HG02763 (cell line): ENCODE measurements around the gene KRTAP5-8.
"Not testable (repeated sequence)": the region's sequence is repeated elsewhere in the genome, so short reads cannot be mapped to it uniquely, and the experiment has no call there.

Experiments
- ATAC-seq: cut with Tn5 transposase; IDR thresholded peaks from one replicate; pipeline ENCODE4 v1.9.1; 2021; ENCODE audit warnings: mild to moderate bottlenecking, moderate library complexity; ENCODE audit not compliant: unreplicated experiment

KRTAP5-8 gene

DNA sequence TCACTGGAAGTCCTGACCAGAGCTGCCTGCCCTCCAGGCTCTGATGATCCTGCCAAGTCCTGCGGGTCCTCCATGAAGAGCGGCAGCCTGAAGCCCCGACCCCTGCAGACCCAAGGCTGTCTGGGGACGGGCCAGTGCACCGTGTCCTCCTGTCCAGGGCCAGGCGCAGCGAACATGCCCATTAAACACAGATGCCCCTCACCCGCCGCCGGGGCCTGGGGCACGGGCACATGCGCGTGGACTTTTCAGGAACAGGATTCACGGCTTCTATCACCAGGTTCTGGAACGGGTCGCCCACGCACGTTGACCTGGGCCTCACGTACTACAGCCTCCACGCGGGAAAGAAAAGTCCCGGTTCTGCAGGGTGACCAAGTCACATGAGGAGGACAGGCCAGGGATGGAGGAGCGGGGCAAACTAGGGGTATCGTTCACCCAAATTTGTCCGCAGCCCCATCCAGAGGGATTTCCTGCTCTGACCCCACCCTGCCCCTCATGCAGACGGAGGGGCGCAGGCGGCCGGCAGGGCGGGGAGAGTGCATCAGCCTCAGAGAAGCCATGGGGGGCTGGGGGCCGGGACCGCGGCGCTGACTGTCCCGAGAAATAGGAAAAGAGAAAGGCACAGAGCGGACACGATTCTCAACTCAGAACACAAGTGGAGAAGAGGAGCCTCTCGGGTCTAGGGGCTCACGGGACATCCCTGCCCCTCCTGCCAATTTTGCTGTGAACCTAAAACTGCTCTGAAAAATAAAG lies 33.5 kb downstream of the KRTAP5-8 start:
- not testable (repeated sequence) for ATAC-seq

DNA sequence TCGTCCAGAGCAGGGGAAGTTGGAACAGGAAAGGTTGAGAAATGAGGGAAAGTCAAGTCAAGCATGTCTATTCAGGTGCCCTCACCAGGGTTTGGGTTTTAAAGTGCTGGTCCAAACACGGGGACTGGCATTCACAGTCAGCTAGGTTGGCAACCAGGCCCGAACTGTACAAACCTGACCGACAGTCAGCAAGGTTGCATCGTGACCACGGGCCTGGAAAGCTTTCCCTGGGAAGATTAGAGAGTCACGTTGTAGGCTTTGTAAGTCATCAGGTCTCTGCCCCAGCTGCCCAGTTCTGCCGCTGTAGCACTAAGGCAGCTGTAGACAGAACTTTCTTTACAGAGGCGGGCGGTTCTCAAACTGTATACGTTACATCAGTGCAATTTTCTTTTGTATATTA lies 35.0 kb downstream of the KRTAP5-8 start:
- no peak for ATAC-seq

DNA sequence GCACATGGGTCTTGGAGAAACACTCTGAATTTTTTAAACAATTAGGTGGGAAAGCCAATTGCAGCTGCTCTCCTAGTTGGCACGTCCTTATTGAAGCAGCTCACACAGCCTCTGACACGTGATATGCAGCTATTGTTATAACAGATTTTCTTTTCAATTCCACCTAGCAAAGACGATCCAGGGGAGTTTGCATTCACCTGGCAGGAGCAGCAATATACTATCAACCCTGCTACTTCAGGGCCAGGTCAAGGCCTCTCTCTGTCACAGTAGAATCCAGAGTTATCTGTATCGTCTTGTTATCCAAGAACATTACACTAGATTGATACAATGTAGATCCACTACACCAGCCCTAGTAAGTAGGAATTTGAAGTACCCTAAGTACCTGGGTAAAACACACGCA lies 36.6 kb downstream of the KRTAP5-8 start:
- ATAC-seq = no peak

DNA sequence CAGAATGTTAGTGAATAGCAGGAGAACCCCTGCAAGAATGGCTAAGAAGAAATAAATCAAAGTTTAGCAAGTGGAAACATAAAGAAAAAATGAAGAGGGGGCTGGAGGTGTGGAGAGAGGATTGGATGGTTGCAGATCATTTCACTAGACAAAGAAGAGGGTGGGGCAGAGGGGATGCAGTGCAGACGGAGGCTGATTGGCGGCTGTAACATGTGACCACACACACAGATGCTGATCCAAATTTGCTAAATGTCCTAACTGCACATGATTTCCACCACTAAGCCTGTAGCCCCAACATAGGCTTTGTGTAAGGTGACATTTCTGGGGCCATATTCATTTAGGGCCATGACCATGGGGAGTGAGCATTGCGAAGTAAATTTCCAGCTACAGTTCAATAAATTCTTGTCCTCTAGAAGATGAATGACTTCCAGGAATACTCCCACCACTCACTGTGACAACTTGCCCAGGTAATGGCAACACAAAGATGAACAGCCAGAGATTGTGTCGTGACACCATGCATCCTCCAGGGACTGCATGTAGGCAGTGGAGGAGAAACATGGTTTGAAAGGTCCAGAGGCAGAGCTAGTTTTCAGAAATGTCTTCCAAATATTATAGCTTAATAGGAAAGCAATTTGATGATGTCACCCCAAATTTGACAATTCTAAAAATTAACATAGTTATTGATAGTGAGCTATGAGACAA lies 38.0 kb downstream of the KRTAP5-8 start:
- no peak for ATAC-seq

DNA sequence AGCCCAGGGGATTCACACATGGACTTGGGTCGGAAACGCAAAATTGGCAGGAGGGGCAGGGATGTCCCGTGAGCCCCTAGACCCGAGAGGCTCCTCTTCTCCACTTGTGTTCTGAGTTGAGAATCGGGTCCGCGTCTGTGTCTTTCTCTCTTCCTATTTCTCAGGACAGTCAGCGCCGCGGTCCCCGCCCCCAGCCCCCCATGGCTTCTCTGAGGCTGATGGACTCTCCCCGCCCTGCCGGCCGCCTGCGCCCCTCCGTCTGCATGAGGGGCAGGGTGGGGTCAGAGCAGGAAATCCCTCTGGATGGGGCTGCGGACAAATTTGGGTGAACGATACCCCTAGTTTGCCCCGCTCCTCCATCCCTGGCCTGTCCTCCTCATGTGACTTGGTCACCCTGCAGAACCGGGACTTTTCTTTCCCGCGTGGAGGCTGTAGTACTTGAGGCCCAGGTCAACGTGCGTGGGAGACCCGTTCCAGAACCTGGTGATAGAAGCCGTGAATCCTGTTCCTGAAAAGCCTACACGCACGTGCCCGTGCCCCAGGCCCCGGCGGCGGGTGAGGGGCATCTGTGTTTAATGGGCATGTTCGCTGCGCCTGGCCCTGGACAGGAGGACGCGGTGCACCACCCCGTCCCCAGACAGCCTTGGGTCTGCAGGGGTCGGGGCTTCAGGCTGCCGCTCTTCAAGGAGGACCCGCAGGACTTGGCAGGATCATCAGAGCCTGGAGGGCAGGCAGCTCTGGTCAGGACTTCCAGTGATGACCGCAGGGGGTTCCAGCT lies 39.1 kb downstream of the KRTAP5-8 start:
- ATAC-seq = not testable (repeated sequence)

DNA sequence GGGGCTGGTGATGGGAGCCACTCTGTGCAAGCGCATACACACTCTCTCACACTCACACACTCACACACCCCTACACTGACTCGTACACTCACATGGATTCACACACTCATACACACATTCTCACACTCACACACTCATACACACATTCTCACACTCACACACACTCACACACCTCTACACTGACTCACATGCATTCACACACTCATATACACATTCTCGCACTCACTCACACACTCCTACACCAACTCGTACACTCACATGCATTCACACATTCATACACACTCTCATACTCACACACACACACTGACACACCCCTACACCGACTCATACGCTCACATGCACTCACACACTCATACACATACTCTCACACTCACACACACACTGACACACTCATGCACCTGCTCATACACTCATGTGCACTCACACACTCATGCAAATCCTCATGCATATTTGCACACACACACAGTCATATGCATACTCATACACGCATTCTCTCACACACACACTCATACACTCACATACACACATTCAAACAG lies 39.7 kb downstream of the KRTAP5-8 start:
- no peak for ATAC-seq

DNA sequence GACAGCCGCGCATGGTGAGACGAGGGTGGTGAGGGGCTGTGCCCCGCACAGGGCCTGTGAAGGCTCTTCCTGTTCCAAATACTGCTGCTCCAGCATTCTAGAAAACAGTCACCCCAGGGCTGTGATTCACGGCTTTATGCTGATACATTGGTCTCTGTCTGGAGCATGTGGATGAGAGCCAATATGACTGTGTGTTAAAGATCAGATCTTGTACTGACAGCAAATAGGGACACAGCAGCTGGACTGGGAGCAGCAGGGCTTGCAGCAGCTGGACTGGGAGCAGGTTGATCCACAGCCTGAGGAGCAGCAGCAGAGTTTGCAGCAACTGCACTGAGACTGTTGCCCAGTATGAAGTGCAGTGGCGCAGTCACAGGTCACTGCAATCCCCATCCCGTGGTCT lies 41.7 kb downstream of the KRTAP5-8 start:
- ATAC-seq = not testable (repeated sequence)

DNA sequence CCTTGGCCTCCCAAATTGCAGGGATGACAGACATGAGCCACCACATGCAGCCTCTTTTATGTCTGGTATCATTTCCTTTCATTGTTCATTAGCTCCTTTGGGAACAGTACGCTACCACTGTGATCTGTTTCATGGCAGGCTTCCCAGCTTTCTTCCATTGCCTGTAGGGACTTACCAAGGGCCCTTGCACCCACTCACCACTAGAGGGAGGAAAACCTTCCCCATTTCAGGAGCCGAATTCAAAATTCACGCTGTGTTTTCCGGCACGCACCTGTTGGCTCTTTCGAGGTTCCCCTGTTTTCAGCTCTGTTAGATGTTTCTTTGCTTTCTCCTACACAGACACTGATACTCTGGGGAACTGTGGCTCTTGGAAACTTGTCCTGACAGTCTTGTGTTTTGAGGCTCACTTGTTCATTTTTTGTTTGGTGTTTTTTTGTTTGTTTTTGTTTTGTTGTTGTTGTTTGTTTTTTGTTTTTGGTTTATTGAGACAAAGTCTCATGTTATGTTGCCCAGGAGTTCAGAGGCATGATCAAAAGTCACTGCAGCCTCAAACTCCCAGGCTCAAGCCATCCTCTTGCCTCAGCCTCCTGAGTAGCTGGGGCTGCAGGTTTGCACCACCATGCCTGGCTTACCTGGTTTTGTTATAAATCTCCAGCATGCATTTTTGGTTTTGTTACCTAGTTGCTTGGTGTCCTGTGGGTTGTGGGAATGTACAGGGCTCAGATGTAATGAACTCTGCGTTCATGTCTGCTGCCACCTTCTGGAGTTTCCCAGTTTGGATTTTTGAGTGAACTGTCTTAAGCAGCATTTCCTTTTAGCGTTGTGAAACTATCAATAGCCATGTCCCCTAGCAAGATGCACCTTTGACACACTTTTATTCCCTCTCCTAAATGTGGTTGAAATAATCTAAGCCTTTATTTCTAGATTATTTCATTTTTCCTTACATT lies 42.5 kb downstream of the KRTAP5-8 start:
- ATAC-seq = no peak

DNA sequence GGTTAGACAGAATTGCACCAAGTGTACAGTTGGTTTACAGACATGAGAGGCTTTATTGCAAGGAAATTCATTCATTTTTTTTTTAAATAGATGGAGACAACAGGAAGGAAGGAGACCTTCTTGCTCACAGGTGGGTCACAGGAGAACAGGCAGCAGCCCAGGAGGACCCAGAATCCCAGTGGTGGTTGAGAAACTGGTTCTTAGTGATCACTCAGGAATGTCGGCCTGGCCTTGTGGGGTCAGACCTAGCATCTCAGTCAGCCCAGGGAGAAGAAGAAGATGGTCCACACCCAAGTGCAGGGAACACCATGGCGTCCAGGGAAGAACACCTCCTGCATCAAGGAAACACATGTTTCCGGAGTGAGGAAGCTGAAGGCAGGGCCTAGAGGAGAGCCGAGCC lies 44.0 kb downstream of the KRTAP5-8 start:
- no peak for ATAC-seq

DNA sequence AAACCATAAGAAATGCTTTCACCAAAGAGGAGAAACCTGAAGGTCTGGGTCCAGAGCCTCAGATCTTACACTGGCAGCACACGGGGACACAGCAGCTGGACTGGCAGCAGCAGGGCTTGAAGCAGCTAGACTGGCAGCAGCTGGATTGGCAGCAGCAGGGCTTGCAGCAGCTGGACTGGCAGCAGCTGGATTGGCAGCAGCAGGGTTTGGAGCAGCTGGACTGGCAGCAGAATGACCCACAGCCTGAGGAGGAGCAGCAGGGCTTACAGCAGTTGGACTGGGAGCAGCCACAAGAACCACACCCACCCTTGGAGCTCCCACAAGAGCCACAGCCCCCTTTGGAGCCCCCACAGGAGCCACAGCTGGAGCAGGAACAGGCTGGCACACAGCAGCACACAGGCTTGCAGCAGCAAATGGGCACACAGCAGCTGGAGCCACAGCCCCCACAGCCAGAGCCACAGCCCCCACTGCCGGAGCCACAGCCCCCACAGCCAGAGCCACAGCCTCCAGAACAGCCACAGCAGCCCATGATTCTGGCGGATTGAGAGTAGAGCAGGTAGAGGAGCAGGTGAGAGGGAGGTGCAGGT lies 44.6 kb downstream of the KRTAP5-8 start, which contains the start of gene KRTAP5-11:
Gene KRTAP5-11 (minus strand): TSS at position 567 of the 587 bp plus-strand sequence. CDS start 38 bp downstream, at position 529.
- no peak for ATAC-seq

DNA sequence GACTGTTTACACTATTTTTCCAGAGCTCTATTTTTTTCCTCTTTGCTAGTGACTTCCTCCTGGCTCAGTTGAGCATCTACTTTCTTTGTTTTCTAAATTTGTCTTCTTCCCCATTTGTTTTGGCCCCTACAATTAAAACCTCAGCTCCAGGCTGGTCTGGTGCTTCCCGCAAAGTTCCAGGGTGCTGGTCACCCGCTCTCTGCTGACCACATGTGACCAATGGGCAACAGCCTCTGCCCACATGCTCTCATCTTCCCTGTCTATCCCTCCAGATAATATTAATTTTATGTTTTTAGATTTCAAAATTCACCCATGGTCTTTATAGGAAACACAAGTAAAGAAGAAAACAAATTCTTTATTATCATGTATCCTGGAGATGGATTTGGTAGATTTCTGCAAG lies 45.1 kb downstream of the KRTAP5-8 start:
- not testable (repeated sequence) for ATAC-seq

DNA sequence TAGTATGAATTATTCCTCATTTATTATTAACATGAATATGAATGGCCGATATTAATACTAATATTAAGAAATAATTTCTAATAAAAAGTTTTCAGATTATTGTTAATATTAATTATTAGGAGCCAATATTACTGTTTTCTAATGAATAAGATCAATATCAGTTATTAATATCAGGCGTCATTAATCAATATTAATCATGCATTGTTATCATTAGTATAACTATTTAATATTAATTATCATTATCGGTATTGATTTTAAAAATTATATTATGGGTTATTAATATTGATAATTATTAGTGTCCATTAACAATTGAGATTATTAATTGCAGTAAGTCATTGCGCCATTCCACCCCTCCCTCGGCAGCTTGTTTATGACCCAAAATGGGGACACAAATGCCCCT lies 47.8 kb downstream of the KRTAP5-8 start:
- not testable (repeated sequence) for ATAC-seq

DNA sequence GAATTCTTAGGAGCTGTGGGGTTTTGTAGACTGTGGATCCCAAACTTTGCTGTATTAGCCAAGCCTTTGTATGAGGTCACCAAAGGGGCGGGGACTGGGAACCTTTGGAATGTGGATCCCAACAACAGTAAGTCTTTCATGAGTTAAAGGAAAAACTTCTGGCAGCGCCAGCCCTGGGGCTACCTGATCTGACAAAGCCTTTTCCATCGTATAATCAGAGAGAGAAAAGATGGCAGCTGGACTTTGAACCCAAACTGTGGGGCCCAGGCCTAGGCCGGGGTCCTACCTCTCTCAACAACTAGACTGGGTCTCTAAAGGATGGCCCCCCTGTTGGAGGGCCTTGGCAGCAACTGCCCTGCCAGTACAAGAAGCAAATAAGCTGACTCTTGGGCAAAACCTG lies 50.5 kb downstream of the KRTAP5-8 start:
- not testable (repeated sequence) for ATAC-seq
